HFF-Myc (cell line): ENCODE data around the gene CHPF2.

Experiments used
- DNase-seq: peaks from one replicate; pipeline ENCODE4 v3.0.0-alpha.2; 2011; ENCODE audit warnings: low read depth; ENCODE audit errors: extremely low read depth
- H3K4me3 ChIP-seq: replicated peaks from 2 replicates; pipeline ENCODE4 v1.5.1; 2011; ENCODE audit warnings: low read depth, mild to moderate bottlenecking, control low read depth, low read length
- CTCF ChIP-seq: IDR thresholded peaks from 2 replicates; pipeline ENCODE4 v1.5.1; 2012; ENCODE audit warnings: mild to moderate bottlenecking, low read depth, low read length, control low read depth; ENCODE audit errors: missing control alignments

The CHPF2 gene

DNA sequence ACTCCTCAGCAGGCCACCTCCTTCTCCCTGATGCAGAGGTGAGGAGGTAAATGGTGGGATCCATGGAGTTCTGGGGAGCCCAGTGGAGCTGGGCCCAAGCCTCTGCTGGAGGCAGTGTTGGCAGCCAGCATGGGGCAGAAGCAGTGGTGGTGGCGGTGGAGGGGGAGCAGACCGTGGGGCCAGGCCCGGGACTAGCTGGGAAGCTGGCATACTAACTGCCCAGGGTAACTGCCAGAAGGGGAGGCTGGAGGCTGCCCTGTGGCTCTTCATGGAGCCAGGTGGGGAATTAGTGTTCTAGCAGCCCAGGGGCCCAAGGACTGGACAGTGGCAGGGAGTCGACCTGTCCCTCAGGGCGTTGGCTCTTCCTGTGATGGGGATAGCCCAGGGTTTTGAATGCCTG is 32.3 kb downstream of the CHPF2 start:
- TF ChIP-seq CTCF = no peak
- no peak for DNase-seq
- no peak overlapping the region for H3K4me3 ChIP-seq

GRCh38 chr7:151265351-151265931 is 33.2 kb downstream of the CHPF2 start:
- no peak for DNase-seq
- no peak for TF ChIP-seq CTCF
- no peak overlapping the region for H3K4me3 ChIP-seq

DNA sequence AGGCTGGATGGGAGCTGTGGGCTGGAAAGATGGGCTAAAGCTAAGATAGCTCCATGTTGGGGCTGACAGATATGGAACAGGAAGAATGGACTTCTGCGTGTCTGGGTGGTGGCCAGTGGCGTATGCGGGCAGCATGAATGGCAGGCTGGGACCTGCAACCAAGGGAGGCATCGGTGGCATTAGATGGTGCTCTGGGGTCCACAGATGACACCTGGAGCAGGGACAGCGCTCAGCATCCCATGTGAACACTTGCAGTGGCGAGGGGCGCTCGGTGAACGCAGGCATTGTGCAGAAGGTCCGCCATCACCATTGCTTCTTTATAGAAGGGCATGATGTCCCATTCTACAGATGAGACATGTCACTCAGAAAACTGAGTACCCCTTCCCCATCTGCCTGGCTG is 37.2 kb downstream of the CHPF2 start:
- no peak for DNase-seq
- no peak for TF ChIP-seq CTCF
- no peak overlapping the region for H3K4me3 ChIP-seq

GRCh38 chr7:151271699-151272355 is 39.5 kb downstream of the CHPF2 start:
- H3K4me3 ChIP-seq = no peak overlapping the region
- DNase-seq = no peak
- no peak for TF ChIP-seq CTCF

DNA sequence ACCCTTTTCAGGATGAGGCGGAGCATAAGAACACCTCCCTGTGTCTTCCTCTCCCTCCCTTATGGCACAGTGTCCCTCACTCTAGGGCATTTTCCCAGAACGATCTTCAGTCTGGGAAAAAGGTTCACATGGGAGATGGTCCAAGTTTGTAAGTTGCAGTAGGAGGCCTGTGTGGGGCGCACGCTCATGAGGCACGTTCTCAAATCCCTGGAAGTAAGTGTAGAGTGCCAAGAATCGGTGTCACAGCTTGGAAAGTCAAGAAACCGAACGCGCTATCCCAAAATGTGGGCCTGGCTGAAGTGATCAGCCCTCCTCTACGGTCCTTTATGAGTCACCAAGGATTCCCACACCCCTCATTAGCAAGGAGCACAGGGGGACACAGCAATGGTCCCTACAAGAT is 40.1 kb downstream of the CHPF2 start:
- no peak for TF ChIP-seq CTCF
- H3K4me3 ChIP-seq = no peak overlapping the region
- no peak for DNase-seq

DNA sequence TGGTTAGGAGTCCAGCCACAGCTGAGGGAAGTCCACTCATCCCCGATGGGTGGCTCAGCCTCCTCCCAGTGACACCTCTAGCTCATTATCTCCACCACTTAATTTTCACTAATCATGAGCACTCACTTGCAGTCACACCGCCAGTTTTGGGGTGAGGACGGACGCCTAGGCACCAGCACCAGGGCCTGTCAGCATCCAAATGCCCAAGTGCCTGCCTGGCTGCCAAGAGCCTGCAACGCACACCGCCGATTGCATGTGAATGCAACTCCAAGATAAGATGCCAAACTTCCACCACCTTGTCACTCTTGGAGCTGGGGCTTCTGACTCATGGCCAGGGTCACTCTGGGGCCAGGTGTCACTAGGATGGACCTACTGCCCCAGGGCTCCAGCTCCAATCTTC is 40.6 kb downstream of the CHPF2 start:
- TF ChIP-seq CTCF = no peak
- DNase-seq = no peak
- H3K4me3 ChIP-seq = no peak overlapping the region
